Tracheal epithelial cell (primary cell): ENCODE measurements around the gene ZNF516. TPM values are rescaled to one million over a fixed set of nuclear protein-coding genes. Genes with fewer than 3 reads are reported as not detected.

ENCODE experiments used
- total RNA-seq: library from RNA; depleted of rRNA; stranded (reverse); fragments of >200 nt; gene quantifications from 2 replicates; pipeline ENCODE4 v1.2.1, GENCODE V29; 2014

Gene ZNF516, protein sequence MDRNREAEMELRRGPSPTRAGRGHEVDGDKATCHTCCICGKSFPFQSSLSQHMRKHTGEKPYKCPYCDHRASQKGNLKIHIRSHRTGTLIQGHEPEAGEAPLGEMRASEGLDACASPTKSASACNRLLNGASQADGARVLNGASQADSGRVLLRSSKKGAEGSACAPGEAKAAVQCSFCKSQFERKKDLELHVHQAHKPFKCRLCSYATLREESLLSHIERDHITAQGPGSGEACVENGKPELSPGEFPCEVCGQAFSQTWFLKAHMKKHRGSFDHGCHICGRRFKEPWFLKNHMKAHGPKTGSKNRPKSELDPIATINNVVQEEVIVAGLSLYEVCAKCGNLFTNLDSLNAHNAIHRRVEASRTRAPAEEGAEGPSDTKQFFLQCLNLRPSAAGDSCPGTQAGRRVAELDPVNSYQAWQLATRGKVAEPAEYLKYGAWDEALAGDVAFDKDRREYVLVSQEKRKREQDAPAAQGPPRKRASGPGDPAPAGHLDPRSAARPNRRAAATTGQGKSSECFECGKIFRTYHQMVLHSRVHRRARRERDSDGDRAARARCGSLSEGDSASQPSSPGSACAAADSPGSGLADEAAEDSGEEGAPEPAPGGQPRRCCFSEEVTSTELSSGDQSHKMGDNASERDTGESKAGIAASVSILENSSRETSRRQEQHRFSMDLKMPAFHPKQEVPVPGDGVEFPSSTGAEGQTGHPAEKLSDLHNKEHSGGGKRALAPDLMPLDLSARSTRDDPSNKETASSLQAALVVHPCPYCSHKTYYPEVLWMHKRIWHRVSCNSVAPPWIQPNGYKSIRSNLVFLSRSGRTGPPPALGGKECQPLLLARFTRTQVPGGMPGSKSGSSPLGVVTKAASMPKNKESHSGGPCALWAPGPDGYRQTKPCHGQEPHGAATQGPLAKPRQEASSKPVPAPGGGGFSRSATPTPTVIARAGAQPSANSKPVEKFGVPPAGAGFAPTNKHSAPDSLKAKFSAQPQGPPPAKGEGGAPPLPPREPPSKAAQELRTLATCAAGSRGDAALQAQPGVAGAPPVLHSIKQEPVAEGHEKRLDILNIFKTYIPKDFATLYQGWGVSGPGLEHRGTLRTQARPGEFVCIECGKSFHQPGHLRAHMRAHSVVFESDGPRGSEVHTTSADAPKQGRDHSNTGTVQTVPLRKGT
- total RNA-seq = 24.5 and 34.2 TPM in 2 replicates

DNA sequence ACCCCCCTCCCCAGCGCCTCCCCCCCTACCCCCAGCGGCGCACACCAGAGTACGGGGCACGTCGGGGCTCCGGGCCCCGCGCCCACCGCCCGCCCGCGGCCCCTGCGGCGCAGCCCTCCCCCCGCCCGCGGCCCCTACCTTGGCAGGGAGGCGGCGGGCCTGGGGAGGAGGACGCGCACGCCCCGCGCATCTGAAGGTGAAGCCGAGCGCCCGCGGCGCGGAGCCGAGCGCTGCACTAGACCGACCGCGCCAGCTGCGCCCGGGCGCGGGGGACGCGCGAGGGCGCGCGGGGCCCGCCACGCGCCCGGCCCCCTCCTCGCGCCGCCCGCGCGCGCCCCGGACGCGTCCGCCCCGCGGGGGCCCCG is at the start of gene ZNF516:
TSS of gene ZNF516 (minus strand) at position 237 of the 365 bp plus-strand sequence. CDS start 52,188 bp downstream, outside the sequence.

